Measurements from ENCODE around the gene PAWR. TPM values are rescaled to one million over a fixed set of nuclear protein-coding genes. Genes with fewer than 3 reads are reported as not detected.

The PAWR gene
- total and polyA plus RNA-seq, 2 of the 13 experiments (the other 11 are each of a cell fraction or from before 2014, with no cell fraction given), result 29.1 to 36.1 TPM

DNA sequence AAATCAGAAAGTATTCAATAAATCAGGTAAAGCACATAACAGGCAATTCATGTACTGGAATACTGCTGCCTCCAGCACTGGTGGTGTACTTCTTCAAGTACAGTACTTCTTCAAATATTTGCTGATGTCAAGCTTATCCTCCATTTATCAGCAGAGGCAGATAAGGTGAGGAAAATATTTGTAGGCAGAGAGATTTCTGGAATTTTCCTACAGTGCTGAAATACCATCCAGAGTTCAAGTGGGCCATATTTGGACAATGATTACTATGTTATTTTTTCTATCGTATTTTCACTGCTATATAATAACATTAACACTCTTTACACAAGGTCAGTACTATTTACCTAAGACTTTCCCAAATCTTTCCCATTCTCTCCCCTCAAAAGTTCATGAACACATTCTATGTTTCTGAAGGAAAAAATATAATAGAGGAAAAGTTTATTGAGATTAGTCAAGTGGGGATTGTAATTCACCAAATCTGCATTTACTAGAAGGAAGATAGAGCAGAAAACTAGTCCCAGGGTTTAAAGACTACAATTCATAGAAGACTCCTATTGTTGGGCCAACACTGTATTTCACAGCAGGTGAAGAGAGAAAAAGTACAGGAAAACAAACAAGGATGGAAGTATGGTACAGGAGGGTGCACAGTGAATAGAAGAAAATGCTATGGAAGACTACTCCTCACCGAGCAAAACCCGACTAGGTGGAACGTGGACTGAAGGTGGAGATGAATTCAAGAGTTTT lies 141.1 kb downstream of the PAWR start (continued):
- TF ChIP-seq, protein P1, sequence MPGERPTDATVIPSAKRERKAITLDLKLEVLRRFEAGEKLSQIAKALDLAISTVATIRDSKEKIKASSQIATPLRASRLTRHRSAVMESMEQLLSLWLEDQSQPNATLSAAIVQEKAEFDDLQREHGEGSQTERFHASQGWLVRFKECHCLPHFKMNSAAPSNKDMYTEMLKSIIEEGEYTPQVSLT (CRISPR knock-in tag; IDR thresholded peaks at IDR 0.05; ENCODE audit: borderline replicate concordance, low read depth), result no peak
- peak; percentile 56; the same call in 1 of the 2 replicates for TF ChIP-seq TFE3 (CRISPR knock-in tag; IDR thresholded peaks at IDR 0.05)
- TF ChIP-seq DPF2 (CRISPR knock-in tag; IDR thresholded peaks at IDR 0.05; ENCODE audit: borderline replicate concordance, low read depth), result peak; percentile 82; the same call in 1 of the 2 replicates
- TF ChIP-seq ZXDC (CRISPR knock-in tag; IDR thresholded peaks at IDR 0.05), result no peak
- TF ChIP-seq FOXP1 (IDR thresholded peaks at IDR 0.05), result no peak
- TF ChIP-seq FOXP1 (CRISPR knock-in tag; IDR thresholded peaks at IDR 0.05), result peak; percentile 77; the same call in 1 of the 2 replicates
- TF ChIP-seq SNRNP70 (IDR thresholded peaks at IDR 0.05; ENCODE audit: low read depth, low read length), result no peak
- peak; percentile 55 for TF ChIP-seq ASH2L (IDR thresholded peaks at IDR 0.05; ENCODE audit: insufficient read length, low read depth, low read length)
- no peak for TF ChIP-seq MBD4 (IDR thresholded peaks at IDR 0.05; ENCODE audit: borderline replicate concordance, low read length)
- TF ChIP-seq, protein P2, sequence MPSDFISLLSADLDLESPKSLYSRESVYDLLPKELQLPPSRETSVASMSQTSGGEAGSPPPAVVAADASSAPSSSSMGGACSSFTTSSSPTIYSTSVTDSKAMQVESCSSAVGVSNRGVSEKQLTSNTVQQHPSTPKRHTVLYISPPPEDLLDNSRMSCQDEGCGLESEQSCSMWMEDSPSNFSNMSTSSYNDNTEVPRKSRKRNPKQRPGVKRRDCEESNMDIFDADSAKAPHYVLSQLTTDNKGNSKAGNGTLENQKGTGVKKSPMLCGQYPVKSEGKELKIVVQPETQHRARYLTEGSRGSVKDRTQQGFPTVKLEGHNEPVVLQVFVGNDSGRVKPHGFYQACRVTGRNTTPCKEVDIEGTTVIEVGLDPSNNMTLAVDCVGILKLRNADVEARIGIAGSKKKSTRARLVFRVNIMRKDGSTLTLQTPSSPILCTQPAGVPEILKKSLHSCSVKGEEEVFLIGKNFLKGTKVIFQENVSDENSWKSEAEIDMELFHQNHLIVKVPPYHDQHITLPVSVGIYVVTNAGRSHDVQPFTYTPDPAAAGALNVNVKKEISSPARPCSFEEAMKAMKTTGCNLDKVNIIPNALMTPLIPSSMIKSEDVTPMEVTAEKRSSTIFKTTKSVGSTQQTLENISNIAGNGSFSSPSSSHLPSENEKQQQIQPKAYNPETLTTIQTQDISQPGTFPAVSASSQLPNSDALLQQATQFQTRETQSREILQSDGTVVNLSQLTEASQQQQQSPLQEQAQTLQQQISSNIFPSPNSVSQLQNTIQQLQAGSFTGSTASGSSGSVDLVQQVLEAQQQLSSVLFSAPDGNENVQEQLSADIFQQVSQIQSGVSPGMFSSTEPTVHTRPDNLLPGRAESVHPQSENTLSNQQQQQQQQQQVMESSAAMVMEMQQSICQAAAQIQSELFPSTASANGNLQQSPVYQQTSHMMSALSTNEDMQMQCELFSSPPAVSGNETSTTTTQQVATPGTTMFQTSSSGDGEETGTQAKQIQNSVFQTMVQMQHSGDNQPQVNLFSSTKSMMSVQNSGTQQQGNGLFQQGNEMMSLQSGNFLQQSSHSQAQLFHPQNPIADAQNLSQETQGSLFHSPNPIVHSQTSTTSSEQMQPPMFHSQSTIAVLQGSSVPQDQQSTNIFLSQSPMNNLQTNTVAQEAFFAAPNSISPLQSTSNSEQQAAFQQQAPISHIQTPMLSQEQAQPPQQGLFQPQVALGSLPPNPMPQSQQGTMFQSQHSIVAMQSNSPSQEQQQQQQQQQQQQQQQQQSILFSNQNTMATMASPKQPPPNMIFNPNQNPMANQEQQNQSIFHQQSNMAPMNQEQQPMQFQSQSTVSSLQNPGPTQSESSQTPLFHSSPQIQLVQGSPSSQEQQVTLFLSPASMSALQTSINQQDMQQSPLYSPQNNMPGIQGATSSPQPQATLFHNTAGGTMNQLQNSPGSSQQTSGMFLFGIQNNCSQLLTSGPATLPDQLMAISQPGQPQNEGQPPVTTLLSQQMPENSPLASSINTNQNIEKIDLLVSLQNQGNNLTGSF (CRISPR knock-in tag; IDR thresholded peaks at IDR 0.05), result no peak
- no peak for TF ChIP-seq MLLT10 (CRISPR knock-in tag; IDR thresholded peaks at IDR 0.05)
- TF ChIP-seq RFXAP (CRISPR knock-in tag; IDR thresholded peaks at IDR 0.05; ENCODE audit: borderline replicate concordance), result no peak
- TF ChIP-seq, protein P3, sequence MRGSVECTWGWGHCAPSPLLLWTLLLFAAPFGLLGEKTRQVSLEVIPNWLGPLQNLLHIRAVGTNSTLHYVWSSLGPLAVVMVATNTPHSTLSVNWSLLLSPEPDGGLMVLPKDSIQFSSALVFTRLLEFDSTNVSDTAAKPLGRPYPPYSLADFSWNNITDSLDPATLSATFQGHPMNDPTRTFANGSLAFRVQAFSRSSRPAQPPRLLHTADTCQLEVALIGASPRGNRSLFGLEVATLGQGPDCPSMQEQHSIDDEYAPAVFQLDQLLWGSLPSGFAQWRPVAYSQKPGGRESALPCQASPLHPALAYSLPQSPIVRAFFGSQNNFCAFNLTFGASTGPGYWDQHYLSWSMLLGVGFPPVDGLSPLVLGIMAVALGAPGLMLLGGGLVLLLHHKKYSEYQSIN (CRISPR knock-in tag; IDR thresholded peaks at IDR 0.05; ENCODE audit: borderline replicate concordance), result no peak
- no peak for TF ChIP-seq MYC (CRISPR knock-in tag; IDR thresholded peaks at IDR 0.05; ENCODE audit: borderline replicate concordance)
- no peak for TF ChIP-seq HDAC6 (IDR thresholded peaks at IDR 0.05; ENCODE audit: low read depth, low read length)
- TF ChIP-seq ZSCAN25 (CRISPR knock-in tag; IDR thresholded peaks at IDR 0.05), result no peak
- no peak for TF ChIP-seq XBP1 (CRISPR knock-in tag; IDR thresholded peaks at IDR 0.05)
- TF ChIP-seq SPEN (CRISPR knock-in tag; IDR thresholded peaks at IDR 0.05; ENCODE audit: low read depth), result no peak
- no peak for TF ChIP-seq ZNF180 (CRISPR knock-in tag; IDR thresholded peaks at IDR 0.05; ENCODE audit: borderline replicate concordance, low read depth)
